Neural cell (in vitro differentiated cells): ENCODE data around the gene ATP5F1A. TPM values are rescaled to one million over a fixed set of nuclear protein-coding genes. Genes with fewer than 3 reads are reported as not detected.

ENCODE experiments used
- H2AFZ ChIP-seq: fragments of 200-600, 300-800 bp; sonication (generic), shearing (Covaris generic); 2 replicates; pipeline ENCODE4 v1.6.0; 2014; ENCODE audit warnings: low read depth, mild to moderate bottlenecking, antibody characterized with exemption, low read length, moderate library complexity
- H3F3A ChIP-seq: fragments of 200-600 bp; shearing (Covaris generic); 2 replicates; pipeline ENCODE4 v1.6.1; 2016; ENCODE audit warnings: mild to moderate bottlenecking, moderate library complexity, mixed read lengths, antibody characterized with exemption, low read length; ENCODE audit not compliant: insufficient read depth, poor library complexity, severe bottlenecking
- H3K27ac ChIP-seq: fragments of 200-600, 300-800 bp; sonication (generic), shearing (Covaris generic); 2 replicates; pipeline ENCODE4 v1.5.1; 2014; ENCODE audit warnings: mild to moderate bottlenecking, low read length, moderate library complexity
- H3K27me3 ChIP-seq: fragments of 300-800, 200-600 bp; sonication (generic), shearing (Covaris generic); 2 replicates; pipeline ENCODE4 v1.6.0; 2014; ENCODE audit warnings: mild to moderate bottlenecking, low read depth, low read length, moderate library complexity; ENCODE audit not compliant: insufficient read depth
- H3K36me3 ChIP-seq: fragments of 300-800, 200-600 bp; sonication (generic), shearing (Covaris generic); 2 replicates; pipeline ENCODE4 v1.5.1; 2014; ENCODE audit warnings: mild to moderate bottlenecking, antibody characterized with exemption, low read length, moderate library complexity; ENCODE audit not compliant: insufficient read depth
- H3K4me2 ChIP-seq: fragments of 300-800, 200-600 bp; sonication (generic), shearing (Covaris generic); 2 replicates; pipeline ENCODE4 v1.6.0; 2014; ENCODE audit warnings: mild to moderate bottlenecking, low read length
- H3K4me3 ChIP-seq: fragments of 300-800, 200-600 bp; sonication (generic), shearing (Covaris generic); 2 replicates; pipeline ENCODE4 v1.5.1; 2014; ENCODE audit warnings: mild to moderate bottlenecking, low read length, moderate library complexity
- H3K79me2 ChIP-seq: fragments of 200-600 bp; shearing (Covaris generic); replicated peaks from 2 replicates; pipeline ENCODE4 v1.6.0; 2014; ENCODE audit warnings: mild to moderate bottlenecking, low read length, moderate library complexity; ENCODE audit not compliant: insufficient read depth
- H3K9ac ChIP-seq: fragments of 300-800, 200-600 bp; sonication (generic), shearing (Covaris generic); 2 replicates; pipeline ENCODE4 v1.6.1; 2016; ENCODE audit warnings: mild to moderate bottlenecking, low read length, mixed read lengths
- H3K9me2 ChIP-seq: fragments of 200-600 bp; shearing (Covaris generic); 2 replicates; pipeline ENCODE4 v1.6.1; 2016; ENCODE audit warnings: mild to moderate bottlenecking, low read length, mixed read lengths; ENCODE audit not compliant: insufficient read depth
- H3K9me3 ChIP-seq: fragments of 200-600, 300-800 bp; sonication (generic), shearing (Covaris generic); 2 replicates; pipeline ENCODE4 v1.6.1; 2016; ENCODE audit warnings: mild to moderate bottlenecking, mixed run types, low read length, moderate library complexity, mixed read lengths
- H4K20me1 ChIP-seq: fragments of 200-600 bp; shearing (Covaris generic); 2 replicates; pipeline ENCODE4 v1.6.1; 2016; ENCODE audit warnings: mild to moderate bottlenecking, mixed run types; ENCODE audit not compliant: insufficient read depth
- MXI1 ChIP-seq: fragments of 450-650 bp; conservative IDR thresholded peaks from 2 replicates; pipeline ENCODE4 v1.6.1; 2014; ENCODE audit warnings: antibody characterized with exemption, mild to moderate bottlenecking; ENCODE audit not compliant: poor library complexity, severe bottlenecking
- POLR2AphosphoS5 ChIP-seq: IDR thresholded peaks from 2 replicates; pipeline ENCODE4 v1.6.1; 2012
- SMC3 ChIP-seq: fragments of 450-650 bp; conservative IDR thresholded peaks from 2 replicates; pipeline ENCODE4 v1.6.1; 2014; ENCODE audit warnings: antibody characterized with exemption, mild to moderate bottlenecking, moderate library complexity; ENCODE audit not compliant: poor library complexity
- polyA plus RNA-seq: library from polyadenylated mRNA; depleted of rRNA; stranded (reverse); fragments of >200 nt; gene quantifications from 2 replicates; pipeline ENCODE4 v1.2.3, GENCODE V29; 2014
- TF ChIP-seq, protein P1 (sequence below): fragments of 450-650 bp; IDR thresholded peaks from 2 replicates; pipeline ENCODE4 v1.5.1; 2014; ENCODE audit warnings: antibody characterized with exemption, mild to moderate bottlenecking, moderate library complexity; ENCODE audit not compliant: poor library complexity, severe bottlenecking
- TF ChIP-seq, protein P2 (sequence below): IDR thresholded peaks from 2 replicates; pipeline ENCODE4 v1.6.1; 2012; ENCODE audit warnings: borderline replicate concordance

Gene ATP5F1A
- polyA plus RNA-seq, 1 donor from 2014 or later: 1,949 TPM

GRCh38 chr18:46046688-46047087, 51.4 kb downstream of the ATP5F1A start:
- Histone ChIP-seq H3K9me2 (no peaks in the 10 kb centered on the region), H3K4me2 (no peak overlapping the region), H3K9ac (no peak overlapping the region), H3K9me3 (no peaks in the 10 kb centered on the region), H3F3A (no peaks in the 10 kb centered on the region), H2AFZ (no peak overlapping the region), H4K20me1 (no peaks in the 10 kb centered on the region), H3K27ac (no peak overlapping the region), H3K36me3 (no peaks in the 10 kb centered on the region), H3K4me3 (no peak overlapping the region), H3K27me3 (no peaks in the 10 kb centered on the region), H3K79me2 (no peaks in the 10 kb centered on the region)
- TF ChIP-seq, protein P1, sequence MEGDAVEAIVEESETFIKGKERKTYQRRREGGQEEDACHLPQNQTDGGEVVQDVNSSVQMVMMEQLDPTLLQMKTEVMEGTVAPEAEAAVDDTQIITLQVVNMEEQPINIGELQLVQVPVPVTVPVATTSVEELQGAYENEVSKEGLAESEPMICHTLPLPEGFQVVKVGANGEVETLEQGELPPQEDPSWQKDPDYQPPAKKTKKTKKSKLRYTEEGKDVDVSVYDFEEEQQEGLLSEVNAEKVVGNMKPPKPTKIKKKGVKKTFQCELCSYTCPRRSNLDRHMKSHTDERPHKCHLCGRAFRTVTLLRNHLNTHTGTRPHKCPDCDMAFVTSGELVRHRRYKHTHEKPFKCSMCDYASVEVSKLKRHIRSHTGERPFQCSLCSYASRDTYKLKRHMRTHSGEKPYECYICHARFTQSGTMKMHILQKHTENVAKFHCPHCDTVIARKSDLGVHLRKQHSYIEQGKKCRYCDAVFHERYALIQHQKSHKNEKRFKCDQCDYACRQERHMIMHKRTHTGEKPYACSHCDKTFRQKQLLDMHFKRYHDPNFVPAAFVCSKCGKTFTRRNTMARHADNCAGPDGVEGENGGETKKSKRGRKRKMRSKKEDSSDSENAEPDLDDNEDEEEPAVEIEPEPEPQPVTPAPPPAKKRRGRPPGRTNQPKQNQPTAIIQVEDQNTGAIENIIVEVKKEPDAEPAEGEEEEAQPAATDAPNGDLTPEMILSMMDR: no peak

GRCh38 chr18:46046126-46046525, 52.0 kb downstream of the ATP5F1A start:
- no peak overlapping the region for H3K4me2 ChIP-seq
- H3K27ac ChIP-seq: no peak overlapping the region
- no peaks in the 10 kb centered on the region for H3K36me3 ChIP-seq
- H3K4me3 ChIP-seq: no peak overlapping the region
- no peak overlapping the region for H3K9ac ChIP-seq
- H3F3A ChIP-seq: no peaks in the 10 kb centered on the region
- no peaks in the 10 kb centered on the region for H4K20me1 ChIP-seq
- H3K27me3 ChIP-seq: no peaks in the 10 kb centered on the region
- H2AFZ ChIP-seq: no peak overlapping the region
- no peaks in the 10 kb centered on the region for H3K9me2 ChIP-seq
- TF ChIP-seq, protein P1: no peak
- TF ChIP-seq, protein P2, sequence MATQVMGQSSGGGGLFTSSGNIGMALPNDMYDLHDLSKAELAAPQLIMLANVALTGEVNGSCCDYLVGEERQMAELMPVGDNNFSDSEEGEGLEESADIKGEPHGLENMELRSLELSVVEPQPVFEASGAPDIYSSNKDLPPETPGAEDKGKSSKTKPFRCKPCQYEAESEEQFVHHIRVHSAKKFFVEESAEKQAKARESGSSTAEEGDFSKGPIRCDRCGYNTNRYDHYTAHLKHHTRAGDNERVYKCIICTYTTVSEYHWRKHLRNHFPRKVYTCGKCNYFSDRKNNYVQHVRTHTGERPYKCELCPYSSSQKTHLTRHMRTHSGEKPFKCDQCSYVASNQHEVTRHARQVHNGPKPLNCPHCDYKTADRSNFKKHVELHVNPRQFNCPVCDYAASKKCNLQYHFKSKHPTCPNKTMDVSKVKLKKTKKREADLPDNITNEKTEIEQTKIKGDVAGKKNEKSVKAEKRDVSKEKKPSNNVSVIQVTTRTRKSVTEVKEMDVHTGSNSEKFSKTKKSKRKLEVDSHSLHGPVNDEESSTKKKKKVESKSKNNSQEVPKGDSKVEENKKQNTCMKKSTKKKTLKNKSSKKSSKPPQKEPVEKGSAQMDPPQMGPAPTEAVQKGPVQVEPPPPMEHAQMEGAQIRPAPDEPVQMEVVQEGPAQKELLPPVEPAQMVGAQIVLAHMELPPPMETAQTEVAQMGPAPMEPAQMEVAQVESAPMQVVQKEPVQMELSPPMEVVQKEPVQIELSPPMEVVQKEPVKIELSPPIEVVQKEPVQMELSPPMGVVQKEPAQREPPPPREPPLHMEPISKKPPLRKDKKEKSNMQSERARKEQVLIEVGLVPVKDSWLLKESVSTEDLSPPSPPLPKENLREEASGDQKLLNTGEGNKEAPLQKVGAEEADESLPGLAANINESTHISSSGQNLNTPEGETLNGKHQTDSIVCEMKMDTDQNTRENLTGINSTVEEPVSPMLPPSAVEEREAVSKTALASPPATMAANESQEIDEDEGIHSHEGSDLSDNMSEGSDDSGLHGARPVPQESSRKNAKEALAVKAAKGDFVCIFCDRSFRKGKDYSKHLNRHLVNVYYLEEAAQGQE: no peak
- TF ChIP-seq MXI1 (no peak), POLR2AphosphoS5 (no peak), SMC3 (no peak)
- H3K9me3 ChIP-seq: no peaks in the 10 kb centered on the region
- H3K79me2 ChIP-seq: no peaks in the 10 kb centered on the region

DNA sequence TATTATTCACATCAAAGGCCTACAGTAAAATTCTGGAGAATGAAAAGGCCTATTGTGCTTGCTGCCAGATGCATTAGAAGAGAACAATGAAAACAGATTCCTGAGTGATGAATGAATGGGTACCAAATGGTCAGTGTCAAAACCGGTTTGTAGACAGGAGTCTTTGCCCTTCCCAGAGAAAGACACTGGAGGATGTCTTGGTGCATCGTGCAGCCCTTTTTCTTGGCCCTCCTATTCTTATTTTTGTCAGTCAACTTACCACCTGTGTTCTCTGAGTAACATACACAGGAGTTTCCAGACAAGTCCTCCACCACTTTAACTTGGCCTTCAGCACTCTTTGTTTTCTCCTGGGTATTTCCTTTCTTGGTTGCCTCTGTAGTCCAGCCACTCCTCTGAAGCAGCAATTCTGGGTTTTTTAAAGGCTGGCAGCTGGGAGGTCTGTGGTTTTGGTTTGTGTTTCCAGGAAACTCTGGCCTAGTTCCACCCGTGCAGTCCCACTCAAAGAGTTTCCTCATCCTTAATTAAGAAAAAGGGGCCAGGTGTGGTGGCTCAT, 55.4 kb downstream of the ATP5F1A start:
- Histone ChIP-seq H3K27me3 (no peaks in the 10 kb centered on the region), H3K36me3 (no peaks in the 10 kb centered on the region), H3K4me2 (no peak overlapping the region), H3K9ac (no peak overlapping the region), H4K20me1 (no peaks in the 10 kb centered on the region), H3F3A (no peaks in the 10 kb centered on the region), H3K9me3 (no peaks in the 10 kb centered on the region), H3K79me2 (no peaks in the 10 kb centered on the region), H3K27ac (no peak overlapping the region), H2AFZ (no peak overlapping the region), H3K9me2 (no peaks in the 10 kb centered on the region), H3K4me3 (no peak overlapping the region)
- TF ChIP-seq, protein P1: no peak
